Measurements from ENCODE around the gene OR13A1.
"Not testable (repeated sequence)": the region's sequence is repeated elsewhere in the genome, so short reads cannot be mapped to it uniquely, and the experiment has no call there.

OR13A1 gene

DNA sequence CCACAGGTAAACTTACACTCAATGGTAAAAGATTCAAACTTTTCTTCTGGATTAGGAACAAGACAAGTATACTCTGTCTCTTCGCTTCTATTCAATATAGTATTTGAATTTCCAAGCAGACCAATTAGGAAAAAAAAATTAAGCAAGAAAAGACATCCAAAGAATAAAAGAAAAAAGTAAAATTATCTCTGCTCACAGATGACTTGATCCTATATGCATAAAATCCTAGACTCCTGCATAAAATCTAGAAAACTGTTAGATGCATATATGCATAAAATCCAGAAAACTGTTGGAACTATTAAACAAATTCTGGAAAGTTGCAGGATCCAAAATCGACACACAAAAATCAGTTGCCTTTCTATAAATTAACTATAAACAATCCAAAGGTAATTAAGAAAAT is at the start of gene OR13A1:
OR13A1 (minus strand) TSS at position 101 of the 400 bp plus-strand sequence. CDS start 11,186 bp downstream, outside the sequence.
- H3K36me3 ChIP-seq (ENCODE audit: insufficient read depth, low read length) = no peaks in the 10 kb centered on the region
- H3K9me3 ChIP-seq (ENCODE audit: control insufficient read depth, insufficient read depth, low read length) = no peaks in the 10 kb centered on the region; the same call in 1 of the 2 replicates
- no peak within 1 kb of the TSS for H3K9ac ChIP-seq (ENCODE audit: low read depth, low read length)
- no peaks in the 10 kb centered on the region for H3K4me1 ChIP-seq (ENCODE audit: insufficient read depth, low read length)

- not testable (repeated sequence) for H3K36me3 ChIP-seq (ENCODE audit: insufficient read depth, low read length); H3K9me3 ChIP-seq (ENCODE audit: control insufficient read depth, insufficient read depth, low read length); H3K4me1 ChIP-seq (ENCODE audit: insufficient read depth, low read length)
- peak overlapping the region; percentile 50; the same call in 1 of the 2 replicates for H3K9ac ChIP-seq (ENCODE audit: low read depth, low read length)
These were observed 46.8 kb upstream of the OR13A1 start for GRCh38 chr10:45361983-45362799.

- not testable (repeated sequence) for H3K36me3 ChIP-seq (ENCODE audit: insufficient read depth, low read length); H3K9ac ChIP-seq (ENCODE audit: low read depth, low read length); H3K4me1 ChIP-seq (ENCODE audit: insufficient read depth, low read length); H3K9me3 ChIP-seq (ENCODE audit: control insufficient read depth, insufficient read depth, low read length)
These were observed 43.6 kb upstream of the OR13A1 start for GRCh38 chr10:45358961-45359360.

- Histone ChIP-seq H3K9ac (ENCODE audit: low read depth, low read length) (no peak overlapping the region), H3K9me3 (ENCODE audit: control insufficient read depth, insufficient read depth, low read length) (no peaks in the 10 kb centered on the region), H3K4me1 (ENCODE audit: insufficient read depth, low read length) (peaks cover 2% of the 10 kb centered on the region; the same call in 1 of the 2 replicates), H3K36me3 (ENCODE audit: insufficient read depth, low read length) (no peaks in the 10 kb centered on the region)
These were observed 40.1 kb upstream of the OR13A1 start for GRCh38 chr10:45355494-45355893.

GRCh38 chr10:45354261-45354660 is 38.9 kb upstream of the OR13A1 start:
- H3K9ac ChIP-seq (ENCODE audit: low read depth, low read length) = no peak overlapping the region
- no peaks in the 10 kb centered on the region for H3K36me3 ChIP-seq (ENCODE audit: insufficient read depth, low read length)
- H3K4me1 ChIP-seq (ENCODE audit: insufficient read depth, low read length) = peaks cover 1% of the 10 kb centered on the region; the same call in 1 of the 2 replicates
- no peaks in the 10 kb centered on the region for H3K9me3 ChIP-seq (ENCODE audit: control insufficient read depth, insufficient read depth, low read length)

DNA sequence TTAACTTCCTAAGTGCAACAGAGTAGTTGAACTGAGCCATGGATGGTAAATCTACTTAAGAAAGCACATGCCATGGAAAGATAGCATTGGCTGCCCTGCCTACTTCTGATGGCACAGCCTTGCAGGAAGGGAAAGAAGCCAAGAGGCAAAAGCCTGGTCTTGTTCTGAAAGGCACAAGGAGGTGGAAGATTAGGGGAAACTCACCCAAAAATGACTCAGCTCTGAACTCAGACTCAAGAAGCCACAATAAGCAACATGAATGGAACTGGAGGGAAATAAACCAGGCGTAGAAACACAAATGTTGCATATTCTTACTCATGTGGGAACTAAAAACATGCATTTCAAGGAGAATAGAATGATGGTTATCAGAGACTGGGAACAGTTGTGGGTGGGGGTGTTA is 37.8 kb upstream of the OR13A1 start:
- no peaks in the 10 kb centered on the region for H3K36me3 ChIP-seq (ENCODE audit: insufficient read depth, low read length)
- no peaks in the 10 kb centered on the region for H3K9me3 ChIP-seq (ENCODE audit: control insufficient read depth, insufficient read depth, low read length)
- no peaks in the 10 kb centered on the region for H3K4me1 ChIP-seq (ENCODE audit: insufficient read depth, low read length)
- H3K9ac ChIP-seq (ENCODE audit: low read depth, low read length) = no peak overlapping the region

DNA sequence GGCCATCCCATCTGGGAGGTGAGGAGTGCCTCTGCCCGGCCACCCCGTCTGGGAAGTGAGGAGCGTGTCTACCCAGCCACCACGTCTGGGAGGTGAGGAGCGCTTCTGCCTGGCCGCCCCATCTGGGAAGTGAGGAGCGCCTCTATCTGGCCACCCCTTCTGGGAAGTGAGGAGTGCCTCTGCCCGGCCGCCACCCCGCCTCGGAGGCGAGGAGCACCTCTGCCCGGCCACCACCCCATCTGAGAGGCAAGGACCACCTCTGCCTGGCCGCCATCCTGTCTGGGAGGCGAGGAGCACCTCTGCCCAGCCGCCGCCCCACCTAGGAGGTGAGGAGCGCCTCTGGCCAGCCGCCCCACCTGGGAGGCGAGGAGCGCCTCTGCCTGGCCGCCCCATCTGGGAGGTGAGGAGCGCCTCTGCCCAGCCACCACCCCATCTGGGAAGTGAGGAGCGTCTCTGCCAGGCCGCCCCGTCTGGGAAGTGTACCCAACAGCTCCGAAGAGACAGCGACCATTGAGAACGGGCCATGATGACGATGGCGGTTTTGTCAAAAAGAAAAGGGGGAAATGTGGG is 32.9 kb upstream of the OR13A1 start:
- H3K9ac ChIP-seq (ENCODE audit: low read depth, low read length); H3K36me3 ChIP-seq (ENCODE audit: insufficient read depth, low read length); H3K4me1 ChIP-seq (ENCODE audit: insufficient read depth, low read length); H3K9me3 ChIP-seq (ENCODE audit: control insufficient read depth, insufficient read depth, low read length): not testable (repeated sequence)

DNA sequence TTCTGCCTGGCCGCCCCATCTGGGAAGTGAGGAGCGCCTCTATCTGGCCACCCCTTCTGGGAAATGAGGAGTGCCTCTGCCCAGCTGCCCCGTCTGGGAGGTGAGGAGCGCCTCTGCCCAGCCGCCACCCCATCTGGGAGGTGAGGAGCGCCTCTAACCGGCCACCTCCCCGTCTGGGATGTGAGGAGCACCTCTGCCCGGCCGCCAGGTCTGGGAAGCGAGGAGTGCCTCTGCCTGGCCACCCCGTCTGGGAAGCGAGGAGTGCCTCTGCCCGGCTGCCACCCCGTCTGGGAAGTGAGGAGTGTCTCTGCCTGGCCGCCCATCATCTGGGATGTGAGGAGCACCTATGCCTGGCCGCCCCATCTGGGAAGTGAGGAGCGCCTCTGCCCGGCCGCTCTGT is 32.1 kb upstream of the OR13A1 start:
- not testable (repeated sequence) for H3K36me3 ChIP-seq (ENCODE audit: insufficient read depth, low read length); H3K9me3 ChIP-seq (ENCODE audit: control insufficient read depth, insufficient read depth, low read length); H3K9ac ChIP-seq (ENCODE audit: low read depth, low read length); H3K4me1 ChIP-seq (ENCODE audit: insufficient read depth, low read length)

DNA sequence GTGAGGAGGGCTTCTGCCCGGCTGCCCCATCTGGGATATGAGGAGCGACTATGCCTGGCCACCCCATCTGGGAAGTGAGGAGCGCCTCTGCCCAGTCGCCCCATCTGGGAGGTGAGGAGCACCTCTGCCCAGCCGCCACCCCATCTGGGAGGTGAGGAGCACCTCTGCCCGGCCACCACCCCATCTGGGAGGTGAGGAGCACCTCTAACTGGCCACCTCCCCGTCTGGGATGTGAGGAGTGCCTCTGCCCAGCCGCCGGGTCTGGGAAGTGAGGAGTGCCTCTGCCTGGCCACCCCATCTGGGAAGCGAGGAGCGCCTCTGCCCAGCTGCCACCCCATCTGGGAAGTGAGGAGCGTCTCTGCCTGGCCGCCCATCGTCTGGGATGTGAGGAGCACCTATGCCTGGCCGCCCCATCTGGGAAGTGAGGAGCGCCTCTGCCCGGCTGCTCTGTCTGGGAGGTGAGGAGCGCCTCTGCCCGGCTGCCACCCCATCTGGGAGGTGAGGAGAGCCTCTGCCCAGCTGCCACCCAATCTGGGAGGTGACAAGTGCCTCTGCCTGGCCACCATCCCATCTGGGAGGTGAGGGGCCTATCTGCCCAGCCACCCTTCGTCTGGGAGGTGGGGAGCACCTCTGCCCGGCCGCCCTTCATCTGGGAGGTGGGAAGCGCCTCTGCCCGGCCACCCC is 31.4 kb upstream of the OR13A1 start:
- H3K9ac ChIP-seq (ENCODE audit: low read depth, low read length); H3K36me3 ChIP-seq (ENCODE audit: insufficient read depth, low read length); H3K4me1 ChIP-seq (ENCODE audit: insufficient read depth, low read length): not testable (repeated sequence)

GRCh38 chr10:45340420-45340819 is 25.0 kb upstream of the OR13A1 start:
- not testable (repeated sequence) for H3K4me1 ChIP-seq (ENCODE audit: insufficient read depth, low read length)

More for the DNA sequence above, 31.4 kb upstream of the OR13A1 start:
- not testable (repeated sequence) for H3K9me3 ChIP-seq (ENCODE audit: control insufficient read depth, insufficient read depth, low read length)

DNA sequence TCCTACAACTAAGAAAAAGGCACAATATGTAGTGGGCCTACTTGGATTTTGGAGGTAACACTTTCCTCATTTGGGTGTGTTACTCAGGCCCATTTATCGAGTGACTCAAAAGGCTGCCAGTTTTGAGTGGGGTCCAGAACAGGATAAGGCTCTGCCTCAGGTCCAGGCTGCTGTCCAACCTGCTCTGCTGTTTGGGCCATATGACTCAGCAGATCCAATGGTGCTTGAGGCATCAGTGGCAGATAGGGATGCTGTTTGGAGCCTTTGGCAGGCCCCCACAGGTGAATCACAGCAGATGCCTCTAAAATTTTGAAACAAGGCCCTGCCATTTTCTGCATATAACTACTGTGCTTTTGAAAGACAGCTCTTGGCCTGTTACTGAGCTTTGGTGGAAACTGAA is 24.5 kb upstream of the OR13A1 start:
- Histone ChIP-seq H3K4me1 (ENCODE audit: insufficient read depth, low read length) (no peaks in the 10 kb centered on the region), H3K9me3 (ENCODE audit: control insufficient read depth, insufficient read depth, low read length) (no peaks in the 10 kb centered on the region; the same call in 1 of the 2 replicates), H3K36me3 (ENCODE audit: insufficient read depth, low read length) (no peaks in the 10 kb centered on the region), H3K9ac (ENCODE audit: low read depth, low read length) (no peak overlapping the region)

More at GRCh38 chr10:45340420-45340819, 25.0 kb upstream of the OR13A1 start:
- not testable (repeated sequence) for H3K36me3 ChIP-seq (ENCODE audit: insufficient read depth, low read length); H3K9ac ChIP-seq (ENCODE audit: low read depth, low read length); H3K9me3 ChIP-seq (ENCODE audit: control insufficient read depth, insufficient read depth, low read length)

- not testable (repeated sequence) for H3K9ac ChIP-seq (ENCODE audit: low read depth, low read length); H3K9me3 ChIP-seq (ENCODE audit: control insufficient read depth, insufficient read depth, low read length); H3K4me1 ChIP-seq (ENCODE audit: insufficient read depth, low read length); H3K36me3 ChIP-seq (ENCODE audit: insufficient read depth, low read length)
These were observed 16.4 kb upstream of the OR13A1 start for GRCh38 chr10:45331824-45332223.

DNA sequence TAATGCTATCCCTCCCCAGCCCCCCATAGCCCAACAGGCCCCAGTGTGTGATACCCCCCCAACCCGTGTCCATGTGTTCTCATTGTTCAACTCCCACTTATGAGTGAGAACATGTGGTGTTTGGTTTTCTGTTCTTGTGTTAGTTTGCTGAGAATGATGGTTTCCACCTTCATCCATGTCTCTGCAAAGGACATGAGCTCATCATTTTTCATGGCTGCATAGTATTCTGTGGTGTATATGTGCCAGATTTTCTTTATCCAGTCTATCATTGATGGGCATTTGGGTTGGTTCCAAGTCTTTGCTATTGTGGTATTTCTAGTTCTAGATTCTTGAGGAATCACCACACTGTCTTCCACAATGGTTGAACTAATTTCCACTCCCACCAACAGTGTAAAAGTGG is 11.5 kb upstream of the OR13A1 start:
- not testable (repeated sequence) for H3K9me3 ChIP-seq (ENCODE audit: control insufficient read depth, insufficient read depth, low read length); H3K36me3 ChIP-seq (ENCODE audit: insufficient read depth, low read length); H3K4me1 ChIP-seq (ENCODE audit: insufficient read depth, low read length); H3K9ac ChIP-seq (ENCODE audit: low read depth, low read length)

- H3K9me3 ChIP-seq (ENCODE audit: control insufficient read depth, insufficient read depth, low read length) = no peaks in the 10 kb centered on the region; the same call in 1 of the 2 replicates
- H3K4me1 ChIP-seq (ENCODE audit: insufficient read depth, low read length) = no peaks in the 10 kb centered on the region
These were observed 9.7 kb upstream of the OR13A1 start for GRCh38 chr10:45325116-45325515.

DNA sequence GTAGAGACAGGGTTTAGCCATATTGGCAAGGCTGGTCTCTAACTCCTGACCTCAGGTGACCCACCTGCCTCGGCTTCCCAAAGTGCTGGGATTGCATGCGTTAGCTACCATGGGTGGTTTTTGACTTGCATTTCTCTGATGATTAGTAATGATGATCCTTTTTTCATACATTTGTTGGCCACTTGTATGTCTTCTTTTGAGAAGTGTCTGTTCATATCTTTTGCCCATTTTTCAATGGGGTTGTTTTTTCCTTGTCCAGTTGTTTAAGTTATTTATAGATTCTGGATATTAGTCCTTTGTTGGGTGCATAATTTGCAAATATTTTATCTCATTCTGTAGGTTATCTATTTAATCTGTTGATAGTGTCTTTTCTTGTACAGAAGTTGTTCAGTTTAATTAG is 4.3 kb upstream of the OR13A1 start:
- Histone ChIP-seq H3K36me3 (ENCODE audit: insufficient read depth, low read length) (no peaks in the 10 kb centered on the region), H3K9me3 (ENCODE audit: control insufficient read depth, insufficient read depth, low read length) (no peaks in the 10 kb centered on the region; the same call in 1 of the 2 replicates), H3K4me1 (ENCODE audit: insufficient read depth, low read length) (no peaks in the 10 kb centered on the region), H3K9ac (ENCODE audit: low read depth, low read length) (no peak overlapping the region)

More at GRCh38 chr10:45325116-45325515, 9.7 kb upstream of the OR13A1 start:
- H3K36me3 ChIP-seq (ENCODE audit: insufficient read depth, low read length) = no peaks in the 10 kb centered on the region
- no peak overlapping the region for H3K9ac ChIP-seq (ENCODE audit: low read depth, low read length)

Data from ES-I3 (cell line).